Hepatocyte (in vitro differentiated cells): ENCODE data around the gene PVR.
"Not testable (repeated sequence)": the region's sequence is repeated elsewhere in the genome, so short reads cannot be mapped to it uniquely, and the experiment has no call there.

Source experiments
- EZH2 ChIP-seq: fragments of 200-600 bp; sonication (generic); IDR thresholded peaks from 2 replicates; pipeline ENCODE4 v1.6.1; 2016; ENCODE audit warnings: antibody characterized with exemption, mild to moderate bottlenecking, borderline replicate concordance
- TF ChIP-seq, protein P1 (sequence below): fragments of 200-600 bp; sonication (generic); IDR thresholded peaks from 2 replicates; pipeline ENCODE4 v1.5.1; 2016; ENCODE audit warnings: antibody characterized with exemption, mild to moderate bottlenecking; ENCODE audit not compliant: poor library complexity

DNA sequence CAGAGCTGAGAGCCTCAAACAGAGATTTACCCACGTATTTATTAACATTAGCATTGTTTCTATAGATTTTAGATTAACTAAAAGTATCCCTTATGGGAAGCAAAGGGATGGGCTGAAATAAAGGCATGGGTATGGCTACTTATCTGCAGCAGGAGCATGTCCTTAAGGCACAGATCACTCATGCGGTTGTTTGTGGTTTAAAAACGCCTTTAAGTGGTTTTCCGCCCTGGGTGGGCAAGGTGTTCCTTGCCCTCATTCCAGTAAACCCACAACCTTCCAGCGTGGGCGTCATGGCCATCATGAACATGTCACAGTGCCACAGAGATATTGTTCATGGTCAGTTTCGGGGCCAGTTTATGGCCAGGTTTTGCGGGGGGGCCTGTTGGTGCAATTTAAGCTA lies 12.1 kb upstream of the PVR start:
- not testable (repeated sequence) for TF ChIP-seq EZH2
- TF ChIP-seq, protein P1, sequence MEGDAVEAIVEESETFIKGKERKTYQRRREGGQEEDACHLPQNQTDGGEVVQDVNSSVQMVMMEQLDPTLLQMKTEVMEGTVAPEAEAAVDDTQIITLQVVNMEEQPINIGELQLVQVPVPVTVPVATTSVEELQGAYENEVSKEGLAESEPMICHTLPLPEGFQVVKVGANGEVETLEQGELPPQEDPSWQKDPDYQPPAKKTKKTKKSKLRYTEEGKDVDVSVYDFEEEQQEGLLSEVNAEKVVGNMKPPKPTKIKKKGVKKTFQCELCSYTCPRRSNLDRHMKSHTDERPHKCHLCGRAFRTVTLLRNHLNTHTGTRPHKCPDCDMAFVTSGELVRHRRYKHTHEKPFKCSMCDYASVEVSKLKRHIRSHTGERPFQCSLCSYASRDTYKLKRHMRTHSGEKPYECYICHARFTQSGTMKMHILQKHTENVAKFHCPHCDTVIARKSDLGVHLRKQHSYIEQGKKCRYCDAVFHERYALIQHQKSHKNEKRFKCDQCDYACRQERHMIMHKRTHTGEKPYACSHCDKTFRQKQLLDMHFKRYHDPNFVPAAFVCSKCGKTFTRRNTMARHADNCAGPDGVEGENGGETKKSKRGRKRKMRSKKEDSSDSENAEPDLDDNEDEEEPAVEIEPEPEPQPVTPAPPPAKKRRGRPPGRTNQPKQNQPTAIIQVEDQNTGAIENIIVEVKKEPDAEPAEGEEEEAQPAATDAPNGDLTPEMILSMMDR, result not testable (repeated sequence)
